ENCODE data around the gene NFE2L3.
"Not testable (repeated sequence)": the region's sequence is repeated elsewhere in the genome, so short reads cannot be mapped to it uniquely, and the experiment has no call there.

NFE2L3 gene

DNA sequence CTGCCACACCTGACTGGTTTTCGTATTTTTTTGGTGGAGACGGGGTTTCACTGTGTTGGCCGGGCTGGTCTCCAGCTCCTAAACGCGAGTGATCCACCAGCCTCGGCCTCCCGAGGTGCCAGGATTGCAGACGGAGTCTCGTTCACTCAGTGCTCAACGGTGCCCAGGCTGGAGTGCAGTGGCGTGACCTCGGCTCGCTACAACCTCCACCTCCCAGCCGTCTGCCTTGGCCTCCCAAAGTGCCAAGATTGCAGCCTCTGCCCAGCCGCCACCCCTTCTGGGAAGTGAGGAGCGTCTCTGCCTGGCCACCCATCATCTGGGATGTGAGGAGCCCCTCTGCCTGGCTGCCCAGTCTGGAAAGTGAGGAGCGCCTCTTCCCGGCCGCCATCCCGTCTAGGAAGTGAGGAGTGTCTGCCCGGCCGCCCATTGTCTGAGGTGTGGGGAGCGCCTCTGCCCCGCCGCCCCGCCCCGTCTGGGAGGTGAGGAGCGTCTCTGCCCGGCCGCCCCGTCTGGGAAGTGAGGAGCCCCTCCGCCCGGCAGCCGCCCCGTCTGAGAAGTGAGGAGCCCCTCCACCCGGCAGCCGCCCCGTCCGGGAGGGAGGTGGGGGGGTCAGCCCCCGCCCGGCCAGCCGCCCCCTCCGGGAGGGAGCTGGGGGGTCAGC is 4.2 kb upstream of the NFE2L3 start:
- DNase-seq = not testable (repeated sequence)

DNA sequence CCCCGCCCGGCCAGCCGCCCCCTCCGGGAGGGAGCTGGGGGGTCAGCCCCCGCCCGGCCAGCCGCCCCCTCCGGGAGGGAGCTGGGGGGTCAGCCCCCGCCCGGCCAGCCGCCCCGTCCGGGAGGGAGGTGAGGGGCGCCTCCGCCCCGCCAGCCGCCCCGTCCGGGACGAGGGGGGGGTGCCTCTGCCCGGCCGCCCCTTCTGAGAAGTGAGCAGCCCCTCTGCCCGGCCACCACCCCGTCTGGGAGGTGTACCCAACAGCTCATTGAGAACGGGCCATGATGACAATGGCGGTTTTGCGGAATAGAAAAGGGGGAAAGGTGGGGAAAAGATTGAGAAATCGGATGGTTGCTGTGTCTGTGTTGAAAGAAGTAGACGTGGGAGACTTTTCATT is 3.7 kb upstream of the NFE2L3 start:
- DNase-seq = not testable (repeated sequence)

DNA sequence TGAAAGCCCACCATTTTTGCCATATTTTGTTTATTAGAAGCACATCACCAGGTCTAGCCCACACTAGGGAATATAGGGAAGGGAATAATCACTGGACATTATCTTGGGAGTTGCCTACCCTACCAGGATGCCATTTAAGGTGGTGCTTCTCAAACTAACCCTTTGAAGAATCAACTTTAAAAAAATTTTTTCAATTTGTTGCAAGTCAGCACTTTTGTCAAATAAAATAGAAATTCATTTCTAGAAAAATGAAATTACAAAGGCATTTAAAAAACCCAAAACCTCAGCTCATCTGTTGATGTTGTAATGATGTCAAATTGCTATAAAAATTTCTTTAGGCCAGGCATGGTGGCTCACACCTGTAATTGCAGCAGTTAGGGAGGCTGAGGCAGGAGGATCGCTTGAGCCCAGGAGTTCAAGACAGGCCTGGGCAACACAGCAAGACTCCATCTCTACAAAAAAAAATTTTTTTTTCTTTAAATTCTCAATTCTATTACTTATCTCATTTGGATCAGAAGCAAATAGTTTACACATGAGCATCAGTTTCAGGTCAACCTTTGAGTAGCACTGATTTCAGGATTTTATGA is 2.5 kb upstream of the NFE2L3 start:
- DNase-seq = no peak

DNA sequence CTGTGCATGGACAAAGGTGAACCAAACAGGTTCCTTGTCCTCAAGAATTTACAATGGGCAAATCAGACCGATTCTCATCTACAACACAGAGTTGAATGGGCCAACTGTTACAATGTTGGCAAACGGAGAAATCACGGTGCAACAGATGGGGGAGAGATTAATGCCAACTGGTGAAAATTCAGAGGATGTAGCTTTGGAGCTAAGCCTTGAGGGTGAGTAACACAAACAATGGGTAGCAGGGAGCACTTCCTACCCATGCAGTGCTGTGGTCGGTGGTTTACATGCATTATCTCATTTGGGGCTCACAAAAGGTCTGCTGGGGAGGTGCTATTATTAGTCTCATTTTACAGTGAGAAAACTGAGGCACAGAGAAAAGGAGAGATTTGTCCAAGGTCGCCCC is 902 bp upstream of the NFE2L3 start:
- DNase-seq = no peak

- no peak for DNase-seq
These were observed 397 bp upstream of the NFE2L3 start for GRCh38 chr7:26151650-26151952.

DNA sequence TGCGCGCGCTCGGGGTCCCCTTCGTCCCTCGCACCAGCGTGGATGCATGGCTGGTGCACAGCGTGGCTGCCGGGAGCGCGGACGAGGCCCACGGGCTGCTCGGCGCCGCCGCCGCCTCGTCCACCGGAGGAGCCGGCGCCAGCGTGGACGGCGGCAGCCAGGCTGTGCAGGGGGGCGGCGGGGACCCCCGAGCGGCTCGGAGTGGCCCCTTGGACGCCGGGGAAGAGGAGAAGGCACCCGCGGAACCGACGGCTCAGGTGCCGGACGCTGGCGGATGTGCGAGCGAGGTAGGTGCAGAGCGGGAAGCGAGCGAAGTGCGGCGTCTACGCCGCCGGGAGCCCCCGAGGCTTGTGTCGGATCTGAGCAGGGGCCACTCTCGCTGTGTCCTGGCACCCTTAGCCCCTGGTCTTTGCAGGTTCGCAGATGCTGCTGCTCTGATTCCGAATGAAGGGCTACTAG is 813 bp downstream of the NFE2L3 start:
- DNase-seq = not testable (repeated sequence)

DNA sequence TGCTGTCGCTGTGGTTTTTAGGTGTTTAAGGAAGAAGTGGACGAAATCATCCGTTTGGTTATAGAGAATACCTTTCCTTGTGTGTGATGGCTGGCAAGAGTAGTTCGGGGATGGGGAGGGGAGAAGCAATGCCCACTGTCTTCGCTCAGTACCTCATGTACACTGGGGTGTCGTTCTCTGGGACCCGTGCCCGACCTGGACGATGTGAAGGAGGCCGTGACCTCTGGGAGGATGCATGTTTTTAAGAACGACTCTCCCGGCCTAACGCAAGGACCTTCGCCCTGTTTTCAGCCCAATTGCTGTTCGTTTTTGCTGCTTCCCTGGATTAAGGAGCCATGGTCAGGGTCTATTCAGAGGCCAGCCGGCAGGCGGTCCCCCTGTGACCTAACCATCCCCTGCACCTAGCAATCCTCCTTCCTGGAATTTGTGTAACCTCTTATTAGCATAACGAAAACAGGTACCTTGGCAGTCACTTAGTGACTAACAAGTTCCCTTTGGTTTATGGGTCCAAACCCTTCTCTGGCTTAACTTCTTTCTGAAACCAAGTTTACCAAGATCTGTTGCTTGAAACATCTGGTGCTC is 1.3 kb downstream of the NFE2L3 start:
- DNase-seq = no peak

DNA sequence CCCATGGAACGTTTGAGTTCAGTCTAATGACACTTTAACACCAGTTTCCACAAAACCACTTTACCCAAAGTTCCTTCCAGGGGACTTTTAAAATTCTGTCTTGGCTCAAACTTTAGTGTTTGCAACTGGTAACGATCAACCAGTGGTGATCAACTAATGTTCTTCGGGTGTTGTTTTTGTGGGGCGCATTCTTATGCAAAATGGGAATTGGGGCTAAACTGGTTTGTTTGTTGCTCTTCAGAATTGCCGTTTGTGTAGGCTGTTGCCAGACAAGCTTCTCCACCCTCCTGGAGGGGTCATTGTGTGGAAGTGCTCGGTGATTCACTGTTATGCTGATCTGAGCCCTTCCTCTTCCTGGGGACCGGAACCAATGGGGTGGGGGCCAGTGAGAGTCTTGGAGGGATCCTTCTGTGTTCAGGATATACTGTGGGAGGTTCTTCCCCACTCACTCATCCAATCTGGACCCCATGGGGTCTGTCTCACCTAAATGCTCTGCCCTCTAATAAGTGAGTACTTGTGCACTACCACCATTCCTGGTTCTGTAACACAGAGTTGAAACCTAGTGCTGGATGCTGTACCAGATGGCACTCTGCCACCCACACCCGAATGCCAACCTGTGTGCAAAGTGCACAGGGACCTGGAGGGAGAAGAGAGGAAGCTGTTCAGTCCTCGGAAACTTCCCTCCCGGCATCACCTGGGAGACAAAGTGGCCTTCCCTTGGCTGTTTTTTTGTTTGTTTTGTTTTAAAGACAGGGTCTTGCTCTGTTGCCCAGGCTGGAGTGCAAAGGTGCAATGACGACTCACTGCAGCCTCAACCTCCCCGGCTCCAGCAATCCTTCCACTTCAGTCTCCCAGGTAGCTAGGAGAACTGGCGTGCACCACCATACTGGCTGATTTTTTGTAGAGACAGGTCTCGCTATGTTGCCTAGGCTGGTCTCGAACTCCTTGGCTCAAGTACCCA is 2.1 kb downstream of the NFE2L3 start:
- DNase-seq = peak; percentile 40

DNA sequence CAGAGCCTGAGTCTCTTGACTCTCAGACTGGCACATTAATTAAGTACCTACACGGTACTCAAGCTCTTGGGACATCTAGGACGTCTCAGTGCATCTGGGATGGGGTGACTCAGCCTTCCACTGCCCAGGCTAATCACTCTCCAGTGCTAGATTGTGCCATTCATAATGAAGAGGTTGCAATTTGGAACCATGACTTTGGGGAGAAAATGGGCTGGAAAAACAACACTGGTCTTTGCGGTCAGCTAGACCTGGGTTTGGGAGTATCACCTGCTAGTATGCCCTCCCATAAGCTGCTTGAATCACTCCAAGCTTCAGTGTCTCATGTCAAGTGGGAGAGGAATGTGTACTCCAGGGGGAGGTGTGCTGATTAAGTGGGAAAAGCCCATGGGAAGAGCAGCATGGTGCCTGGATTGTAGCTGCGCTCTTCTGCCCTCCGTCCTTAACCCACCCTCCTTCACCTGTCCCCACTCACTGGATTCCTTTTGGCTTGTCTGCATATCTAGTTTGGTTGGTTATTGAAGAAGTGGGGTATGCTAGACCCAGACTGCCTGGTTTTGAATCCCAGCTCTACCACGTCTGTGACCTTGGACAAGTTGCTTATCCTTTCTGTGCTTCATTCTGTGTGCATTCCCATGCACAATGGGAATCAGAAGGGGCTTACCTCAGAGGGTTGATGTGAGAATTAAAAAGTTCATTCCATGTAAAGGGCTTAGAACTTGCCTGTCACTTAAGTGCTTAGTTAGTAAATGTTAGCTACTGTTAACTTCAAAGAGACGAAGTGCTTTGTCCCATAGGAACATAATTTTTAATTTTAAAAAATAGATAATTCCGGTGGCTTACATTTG is 3.8 kb downstream of the NFE2L3 start:
- DNase-seq = no peak

DNA sequence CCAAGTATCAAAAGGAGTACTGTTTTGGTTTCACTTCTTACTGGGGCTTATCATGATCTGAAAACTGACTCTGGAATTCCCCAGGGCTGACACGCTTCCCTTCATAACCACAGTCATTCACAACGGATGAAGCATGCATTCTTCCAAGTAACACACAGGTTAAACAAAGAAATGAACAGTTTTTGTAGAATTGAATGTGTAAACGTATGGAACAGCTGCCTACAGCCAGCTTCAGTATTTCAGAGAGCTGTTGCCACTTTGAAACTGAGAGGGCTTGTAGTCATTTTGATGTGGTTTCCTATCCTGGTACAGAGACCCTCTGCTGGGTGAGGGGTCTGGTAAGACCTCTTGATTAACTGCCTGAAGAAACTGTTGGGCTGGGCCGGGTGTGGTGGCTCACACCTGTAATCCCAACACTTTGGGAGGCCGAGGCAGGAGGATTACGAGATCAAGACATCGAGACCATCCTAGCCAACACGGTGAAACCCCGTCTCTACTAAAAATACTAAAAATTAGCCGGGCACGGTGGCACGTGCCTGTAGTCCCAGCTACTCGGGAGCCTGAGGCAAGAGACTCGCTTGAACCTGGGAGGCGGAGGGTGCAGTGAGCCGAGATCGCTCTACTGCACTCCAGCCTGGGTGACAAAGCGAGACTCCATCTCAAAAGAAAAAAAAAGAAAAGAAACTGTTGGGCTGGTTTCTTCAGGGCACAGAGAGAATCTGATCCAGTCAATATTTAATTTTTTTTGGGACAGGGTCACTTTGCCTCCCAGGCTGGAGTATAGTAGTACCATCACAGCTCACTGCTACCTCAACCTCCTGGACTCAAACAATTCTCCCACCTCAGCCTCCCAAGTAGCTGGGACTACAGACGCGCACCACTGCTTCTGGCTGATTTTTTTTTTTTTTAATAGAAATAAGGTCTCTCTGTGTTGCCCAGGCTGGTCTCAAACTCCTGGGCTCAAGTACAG is 4.7 kb downstream of the NFE2L3 start:
- DNase-seq = no peak

GRCh38 chr7:26157520-26158105 is 5.6 kb downstream of the NFE2L3 start:
- DNase-seq = no peak

GRCh38 chr7:26159243-26159642 is 7.2 kb downstream of the NFE2L3 start:
- no peak for DNase-seq

- no peak for DNase-seq
These were observed 8.9 kb downstream of the NFE2L3 start for GRCh38 chr7:26160896-26161295.

DNA sequence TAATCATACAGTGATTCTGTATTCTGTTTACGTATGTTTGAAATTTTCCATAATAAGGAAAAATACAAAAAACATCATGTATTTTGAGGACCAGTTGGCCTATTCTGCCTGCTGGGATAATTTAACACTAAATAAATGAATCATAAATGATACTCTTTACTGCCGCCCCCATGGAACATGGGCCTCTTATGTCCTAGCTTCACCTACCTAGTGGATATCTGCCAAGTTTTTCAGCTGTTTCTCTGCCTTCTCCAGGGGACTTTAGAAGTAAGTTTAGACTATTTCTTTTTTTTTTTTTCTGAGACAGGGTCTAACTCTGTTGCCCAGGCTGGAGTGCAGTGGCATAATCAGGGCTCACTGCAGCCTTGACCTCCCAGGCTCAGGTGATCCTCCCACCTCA is 10.4 kb downstream of the NFE2L3 start:
- DNase-seq = no peak

DNA sequence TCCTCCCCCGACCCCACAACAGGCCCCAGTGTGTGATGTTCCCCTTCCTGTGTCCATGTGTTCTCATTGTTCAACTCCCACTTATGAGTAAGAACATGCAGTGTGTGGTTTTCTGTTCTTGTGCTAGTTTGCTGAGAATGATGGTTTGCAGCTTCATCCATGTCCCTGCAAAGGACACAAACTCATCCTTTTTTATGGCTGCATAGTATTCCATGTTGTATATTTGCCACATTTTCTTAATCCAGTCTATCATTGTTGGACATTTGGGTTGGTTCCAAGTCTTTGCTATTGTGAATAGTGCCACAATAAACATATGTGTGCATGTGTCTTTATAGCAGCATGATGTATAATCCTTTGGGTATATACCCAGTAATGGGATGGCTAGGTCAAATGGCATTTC is 11.8 kb downstream of the NFE2L3 start:
- DNase-seq = not testable (repeated sequence)

GRCh38 chr7:26165950-26166683 is 14.1 kb downstream of the NFE2L3 start:
- DNase-seq = no peak

GRCh38 chr7:26166684-26167266 is 14.8 kb downstream of the NFE2L3 start:
- no peak for DNase-seq

- DNase-seq = no peak
These were observed 15.4 kb downstream of the NFE2L3 start for GRCh38 chr7:26167303-26167934.

DNA sequence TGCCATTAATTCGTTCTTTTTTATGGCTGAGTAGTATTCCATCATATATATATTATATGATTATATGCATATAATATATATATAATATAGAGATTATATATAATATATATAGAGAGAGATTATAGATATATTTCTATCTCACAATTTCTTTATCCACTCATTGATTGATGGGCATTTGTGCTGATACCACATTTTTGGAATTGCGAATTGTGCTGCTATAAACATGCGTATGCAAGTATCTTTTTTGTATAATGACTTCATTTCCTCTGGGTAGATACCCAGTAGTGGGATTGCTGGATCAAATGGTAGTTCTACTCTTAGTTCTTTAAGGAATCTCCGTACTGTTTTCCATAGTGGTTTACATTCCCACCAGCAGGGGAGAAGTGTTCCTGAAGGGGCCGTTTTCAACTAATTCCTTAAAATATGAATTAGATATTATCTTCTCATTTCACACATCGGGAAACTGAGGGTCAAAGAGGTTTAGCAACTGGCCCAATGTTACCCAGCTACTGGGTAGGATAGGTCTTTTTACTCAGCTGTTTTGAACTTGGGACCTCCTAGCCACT is 16.5 kb downstream of the NFE2L3 start:
- DNase-seq = no peak

All from 8988T (cell line).